ENCODE data around the gene GOLGA8K. TPM values are rescaled to one million over a fixed set of nuclear protein-coding genes. Genes with fewer than 3 reads are reported as not detected.
"Not testable (repeated sequence)": the region's sequence is repeated elsewhere in the genome, so short reads cannot be mapped to it uniquely, and the experiment has no call there.

The GOLGA8K gene
- total RNA-seq, 5 donors from 2014 or later (not counting 1 experiment from before 2014, with no cell fraction given) = 0.19 to 0.66 (median 0.49) TPM; not detected in 1

- H3K4me3 Mint-ChIP-seq; POLR2A ChIA-PET; H3K4me3 ChIP-seq (ENCODE audit: control insufficient read depth in 1 of 2, extremely low read depth in 1 of 2, low read length in 1 of 2): not testable (repeated sequence)
These were observed 32.6 kb downstream of the GOLGA8K start for GRCh38 chr15:32370526-32370925.

GRCh38 chr15:32370064-32370463 lies 33.0 kb downstream of the GOLGA8K start:
- CTCF ChIA-PET; H3K36me3 Mint-ChIP-seq; H3K4me1 Mint-ChIP-seq; H3K27me3 ChIP-seq (replicated peaks in 1 of 2; ENCODE audit: control insufficient read depth in 2 of 2, extremely low read depth in 1 of 2, insufficient read depth in 2 of 2, low read length in 1 of 2); POLR2A ChIA-PET; H3K4me3 ChIP-seq (ENCODE audit: control insufficient read depth in 1 of 2, extremely low read depth in 1 of 2, low read length in 1 of 2); H3K4me3 Mint-ChIP-seq; H3K27me3 Mint-ChIP-seq; H3K36me3 ChIP-seq (ENCODE audit: control insufficient read depth in 2 of 2, extremely low read depth in 1 of 2, insufficient read depth in 1 of 2, low read length in 1 of 2); H3K9me3 Mint-ChIP-seq; DNase-seq; ATAC-seq (replicated peaks in 1 of 4); H3K9me3 ChIP-seq; H3K27ac ChIP-seq (ENCODE audit: low read length); H3K27ac Mint-ChIP-seq; H3K4me1 ChIP-seq (ENCODE audit: control insufficient read depth in 1 of 2, extremely low read depth in 1 of 2, insufficient read depth in 2 of 2, low read length in 2 of 2): not testable (repeated sequence)
- WGBS (ENCODE audit: insufficient coverage) = no CpG with 5 or more reads among the region's 2 CpGs

More at GRCh38 chr15:32370526-32370925, 32.6 kb downstream of the GOLGA8K start:
- H3K27me3 ChIP-seq (replicated peaks in 1 of 2; ENCODE audit: control insufficient read depth in 2 of 2, extremely low read depth in 1 of 2, insufficient read depth in 2 of 2, low read length in 1 of 2); H3K27ac Mint-ChIP-seq; H3K4me1 Mint-ChIP-seq; ATAC-seq (replicated peaks in 1 of 4); H3K36me3 ChIP-seq (ENCODE audit: control insufficient read depth in 2 of 2, extremely low read depth in 1 of 2, insufficient read depth in 1 of 2, low read length in 1 of 2); H3K9me3 Mint-ChIP-seq; DNase-seq; H3K9me3 ChIP-seq; H3K4me1 ChIP-seq (ENCODE audit: control insufficient read depth in 1 of 2, extremely low read depth in 1 of 2, insufficient read depth in 2 of 2, low read length in 2 of 2); H3K27me3 Mint-ChIP-seq; H3K27ac ChIP-seq (ENCODE audit: low read length); CTCF ChIA-PET; H3K36me3 Mint-ChIP-seq: not testable (repeated sequence)
- no CpG with 5 or more reads among the region's 9 CpGs for WGBS (ENCODE audit: insufficient coverage)

- H3K27ac Mint-ChIP-seq; H3K27me3 ChIP-seq (replicated peaks in 1 of 2; ENCODE audit: control insufficient read depth in 2 of 2, extremely low read depth in 1 of 2, insufficient read depth in 2 of 2, low read length in 1 of 2); CTCF ChIA-PET; H3K27ac ChIP-seq (ENCODE audit: low read length); ATAC-seq (replicated peaks in 1 of 4); H3K36me3 Mint-ChIP-seq; H3K36me3 ChIP-seq (ENCODE audit: control insufficient read depth in 2 of 2, extremely low read depth in 1 of 2, insufficient read depth in 1 of 2, low read length in 1 of 2); H3K4me3 ChIP-seq (ENCODE audit: control insufficient read depth in 1 of 2, extremely low read depth in 1 of 2, low read length in 1 of 2); H3K4me1 Mint-ChIP-seq; H3K4me3 Mint-ChIP-seq; DNase-seq; POLR2A ChIA-PET; H3K4me1 ChIP-seq (ENCODE audit: control insufficient read depth in 1 of 2, extremely low read depth in 1 of 2, insufficient read depth in 2 of 2, low read length in 2 of 2); H3K27me3 Mint-ChIP-seq; H3K9me3 ChIP-seq; H3K9me3 Mint-ChIP-seq: not testable (repeated sequence)
- WGBS (ENCODE audit: insufficient coverage) = no CpG with 5 or more reads among the region's 7 CpGs
These were observed 36.6 kb downstream of the GOLGA8K start for GRCh38 chr15:32366492-32366891.

- WGBS (ENCODE audit: insufficient coverage) = no CpG with 5 or more reads among the region's 10 CpGs
- ATAC-seq (replicated peaks in 1 of 4); DNase-seq; H3K9me3 ChIP-seq; CTCF ChIA-PET; H3K4me1 ChIP-seq (ENCODE audit: control insufficient read depth in 1 of 2, extremely low read depth in 1 of 2, insufficient read depth in 2 of 2, low read length in 2 of 2); H3K4me3 ChIP-seq (ENCODE audit: control insufficient read depth in 1 of 2, extremely low read depth in 1 of 2, low read length in 1 of 2); POLR2A ChIA-PET; H3K4me1 Mint-ChIP-seq; H3K9me3 Mint-ChIP-seq; H3K36me3 Mint-ChIP-seq; H3K36me3 ChIP-seq (ENCODE audit: control insufficient read depth in 2 of 2, extremely low read depth in 1 of 2, insufficient read depth in 1 of 2, low read length in 1 of 2); H3K27ac ChIP-seq (ENCODE audit: low read length); H3K4me3 Mint-ChIP-seq; H3K27me3 Mint-ChIP-seq; H3K27me3 ChIP-seq (replicated peaks in 1 of 2; ENCODE audit: control insufficient read depth in 2 of 2, extremely low read depth in 1 of 2, insufficient read depth in 2 of 2, low read length in 1 of 2); H3K27ac Mint-ChIP-seq: not testable (repeated sequence)
These were observed 37.1 kb downstream of the GOLGA8K start for GRCh38 chr15:32365955-32366354.

DNA sequence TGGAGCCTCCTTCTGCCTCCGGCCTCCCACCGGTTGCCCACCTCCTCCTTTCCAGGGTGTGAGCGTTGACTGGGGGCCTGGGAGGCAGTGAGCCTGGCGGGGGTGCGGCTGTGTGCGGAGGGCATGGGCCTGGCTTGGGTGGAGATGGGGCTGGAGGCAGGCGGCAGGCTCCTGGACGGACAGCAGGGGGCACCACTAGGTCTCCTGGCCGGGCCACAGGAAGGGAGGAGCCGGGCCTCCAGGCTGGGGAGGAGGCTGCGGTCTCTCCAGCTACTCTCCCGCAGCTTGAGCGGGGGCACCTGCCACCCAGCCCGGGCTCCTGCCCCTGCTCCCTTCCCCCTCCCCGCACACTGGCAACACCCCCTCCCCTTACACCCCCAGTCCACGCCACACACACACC lies 38.1 kb downstream of the GOLGA8K start:
- WGBS (ENCODE audit: insufficient coverage) = no CpG with 5 or more reads among the region's 16 CpGs
- peak; percentile 47 to 71 (median 62) for ATAC-seq (replicated peaks in 1 of 4)
- H3K4me1 Mint-ChIP-seq; H3K36me3 Mint-ChIP-seq; H3K36me3 ChIP-seq (ENCODE audit: control insufficient read depth in 2 of 2, extremely low read depth in 1 of 2, insufficient read depth in 1 of 2, low read length in 1 of 2); POLR2A ChIA-PET; H3K27ac Mint-ChIP-seq; H3K4me3 ChIP-seq (ENCODE audit: control insufficient read depth in 1 of 2, extremely low read depth in 1 of 2, low read length in 1 of 2); H3K9me3 ChIP-seq; H3K27me3 Mint-ChIP-seq; H3K4me1 ChIP-seq (ENCODE audit: control insufficient read depth in 1 of 2, extremely low read depth in 1 of 2, insufficient read depth in 2 of 2, low read length in 2 of 2); H3K4me3 Mint-ChIP-seq; H3K27ac ChIP-seq (ENCODE audit: low read length); CTCF ChIA-PET; H3K27me3 ChIP-seq (replicated peaks in 1 of 2; ENCODE audit: control insufficient read depth in 2 of 2, extremely low read depth in 1 of 2, insufficient read depth in 2 of 2, low read length in 1 of 2); H3K9me3 Mint-ChIP-seq: not testable (repeated sequence)
- DNase-seq = peak in 13 of 35 experiments; percentile 19 to 51 (median 34)

GRCh38 chr15:32363449-32363848 lies 39.6 kb downstream of the GOLGA8K start:
- H3K27me3 Mint-ChIP-seq; H3K9me3 ChIP-seq; H3K4me3 ChIP-seq (ENCODE audit: control insufficient read depth in 1 of 2, extremely low read depth in 1 of 2, low read length in 1 of 2); H3K27ac ChIP-seq (ENCODE audit: low read length); H3K27me3 ChIP-seq (replicated peaks in 1 of 2; ENCODE audit: control insufficient read depth in 2 of 2, extremely low read depth in 1 of 2, insufficient read depth in 2 of 2, low read length in 1 of 2); H3K4me1 Mint-ChIP-seq; POLR2A ChIA-PET; H3K4me3 Mint-ChIP-seq; H3K36me3 ChIP-seq (ENCODE audit: control insufficient read depth in 2 of 2, extremely low read depth in 1 of 2, insufficient read depth in 1 of 2, low read length in 1 of 2); H3K9me3 Mint-ChIP-seq; H3K4me1 ChIP-seq (ENCODE audit: control insufficient read depth in 1 of 2, extremely low read depth in 1 of 2, insufficient read depth in 2 of 2, low read length in 2 of 2); DNase-seq; ATAC-seq (replicated peaks in 1 of 4); H3K27ac Mint-ChIP-seq; CTCF ChIA-PET; H3K36me3 Mint-ChIP-seq: not testable (repeated sequence)
- WGBS (ENCODE audit: insufficient coverage) = no CpG with 5 or more reads among the region's 8 CpGs

DNA sequence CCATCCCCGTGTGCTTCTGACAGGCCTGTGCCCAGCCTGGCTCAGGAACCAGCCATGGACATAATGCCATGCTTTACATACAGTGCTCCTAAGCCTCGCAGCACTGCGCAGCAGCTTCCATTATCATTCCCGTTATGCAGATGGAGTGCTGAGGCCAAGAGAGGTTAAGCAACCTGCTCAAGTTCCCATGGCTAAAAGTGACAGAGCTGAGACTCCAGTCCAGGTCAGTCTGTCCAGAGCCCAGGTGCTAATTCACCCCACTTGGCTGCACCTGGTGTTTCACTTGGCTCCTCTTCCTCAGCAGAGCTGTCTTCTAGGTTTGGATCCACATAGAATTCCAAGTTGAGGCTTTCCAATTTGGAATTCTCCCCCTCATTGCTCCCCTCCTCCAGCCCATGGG lies 41.4 kb downstream of the GOLGA8K start:
- H3K9me3 Mint-ChIP-seq; H3K36me3 ChIP-seq (ENCODE audit: control insufficient read depth in 2 of 2, extremely low read depth in 1 of 2, insufficient read depth in 1 of 2, low read length in 1 of 2); H3K36me3 Mint-ChIP-seq; H3K27me3 ChIP-seq (replicated peaks in 1 of 2; ENCODE audit: control insufficient read depth in 2 of 2, extremely low read depth in 1 of 2, insufficient read depth in 2 of 2, low read length in 1 of 2); H3K27me3 Mint-ChIP-seq; H3K4me1 Mint-ChIP-seq; H3K4me3 Mint-ChIP-seq; CTCF ChIA-PET; H3K27ac ChIP-seq (ENCODE audit: low read length); H3K9me3 ChIP-seq; H3K4me3 ChIP-seq (ENCODE audit: control insufficient read depth in 1 of 2, extremely low read depth in 1 of 2, low read length in 1 of 2); DNase-seq; POLR2A ChIA-PET; H3K27ac Mint-ChIP-seq: not testable (repeated sequence)
- peaks cover 0 to 13% of the 10 kb centered on the region in 2 experiments for H3K4me1 ChIP-seq (ENCODE audit: control insufficient read depth in 1 of 2, extremely low read depth in 1 of 2, insufficient read depth in 2 of 2, low read length in 2 of 2)
- ATAC-seq (replicated peaks in 1 of 4) = peak in 2 of 4 experiments; percentile 5 to 6
- no CpG with 5 or more reads among the region's 4 CpGs for WGBS (ENCODE audit: insufficient coverage)
